OCI-LY7 (cell line): ENCODE results near the gene DNAJB14. TPM values are rescaled to one million over a fixed set of nuclear protein-coding genes. Genes with fewer than 3 reads are reported as not detected.

Experiments
- BruUV-seq: library from RNA; stranded (reverse); fragments of 400-500 nt; replicated peaks from 2 replicates; lab custom pipeline; 2021; lab: Mats Ljungman, UMichigan
- CTCF ChIA-PET: fragments of 300-600 bp; sonication (Branson Sonifier 250); formaldehyde crosslinking; loops from one replicate; lab custom pipeline; 2022; ENCODE audit warnings: antibody characterized with exemption; ENCODE audit not compliant: unreplicated experiment; lab: Charles Lee
- POLR2A ChIA-PET: fragments of 300-600 bp; sonication (Branson Sonifier 250); formaldehyde crosslinking; loops from one replicate; lab custom pipeline; 2022; ENCODE audit warnings: antibody characterized with exemption; lab: Charles Lee
- DNase-seq: peaks from one replicate; pipeline ENCODE4 v3.0.0-alpha.2; 2015; ENCODE audit warnings: low spot score
- H2AFZ ChIP-seq: fragments of 200-600 bp; sonication (generic), shearing (Covaris generic); 2 replicates; pipeline ENCODE4 v1.6.1; 2014; ENCODE audit warnings: mild to moderate bottlenecking, antibody characterized with exemption, low read length, moderate library complexity
- H3K27ac ChIP-seq: fragments of 200-600 bp; sonication (generic); 2 replicates; pipeline ENCODE4 v1.5.1; 2014; ENCODE audit warnings: mixed run types, low read depth, mild to moderate bottlenecking, moderate library complexity, low read length, inconsistent platforms; ENCODE audit not compliant: poor library complexity, severe bottlenecking
- H3K36me3 ChIP-seq: fragments of 200-600 bp; sonication (generic); 2 replicates; pipeline ENCODE4 v1.6.1; 2014; ENCODE audit warnings: mild to moderate bottlenecking, antibody characterized with exemption, low read length, moderate library complexity, mixed read lengths; ENCODE audit not compliant: insufficient read depth
- H3K4me1 ChIP-seq: fragments of 200-600 bp; sonication (generic); 2 replicates; pipeline ENCODE4 v1.5.1; 2014; ENCODE audit warnings: mild to moderate bottlenecking, low read length; ENCODE audit not compliant: insufficient read depth, poor library complexity, severe bottlenecking
- H3K4me2 ChIP-seq: fragments of 200-600 bp; sonication (generic); 2 replicates; pipeline ENCODE4 v1.6.1; 2014; ENCODE audit warnings: mild to moderate bottlenecking, low read length
- H3K4me3 ChIP-seq: fragments of 200-600 bp; sonication (generic); 2 replicates; pipeline ENCODE4 v1.5.1; 2014; ENCODE audit warnings: mild to moderate bottlenecking, low read depth, low read length; ENCODE audit not compliant: poor library complexity, severe bottlenecking
- H3K79me2 ChIP-seq: fragments of 200-600 bp; sonication (generic); 2 replicates; pipeline ENCODE4 v1.6.1; 2016; ENCODE audit warnings: low read depth, mild to moderate bottlenecking, low read length, moderate library complexity, mixed read lengths; ENCODE audit not compliant: insufficient read depth
- H3K9me2 ChIP-seq: fragments of 200-600 bp; sonication (generic); 2 replicates; pipeline ENCODE4 v1.6.1; 2016; ENCODE audit warnings: mild to moderate bottlenecking, low read length, mixed read lengths; ENCODE audit not compliant: insufficient read depth
- H3K9me3 ChIP-seq: fragments of 200-600 bp; sonication (generic); 2 replicates; pipeline ENCODE4 v1.6.1; 2014; ENCODE audit warnings: mild to moderate bottlenecking, mixed run types, low read length, mixed read lengths
- H4K20me1 ChIP-seq: fragments of 200-600 bp; sonication (generic); 2 replicates; pipeline ENCODE4 v1.6.1; 2014; ENCODE audit warnings: mild to moderate bottlenecking, antibody characterized with exemption, low read length, moderate library complexity, mixed read lengths; ENCODE audit not compliant: insufficient read depth
- CTCF ChIP-seq: fragments of 200-600 bp; sonication (generic); conservative IDR thresholded peaks from 2 replicates; pipeline ENCODE4 v1.5.1; 2014; ENCODE audit warnings: mild to moderate bottlenecking, antibody characterized with exemption, low read length, moderate library complexity, mixed read lengths
- EZH2phosphoT487 ChIP-seq: fragments of 200-600 bp; sonication (generic); IDR thresholded peaks from 2 replicates; pipeline ENCODE4 v1.6.1; 2018; ENCODE audit warnings: low read depth, borderline replicate concordance, mild to moderate bottlenecking, mixed run types, antibody characterized with exemption, low read length, moderate library complexity, mixed read lengths
- intact Hi-C: fragments of 100-400 bp; cut with micrococcal nuclease; formaldehyde crosslinking; loops from one replicate; pipeline ENCODE4 v1.10.0; 2022; ENCODE audit not compliant: unreplicated experiment
- total RNA-seq, 2 experiments: library from RNA; depleted of rRNA in 1 of 2; stranded (reverse); fragments of >200 nt in 1 of 2; shearing (Covaris generic) in 1 of 2; gene quantifications; 2 replicates each; pipeline ENCODE4 v1.2.3, GENCODE V29; 2014 to 2022

The DNAJB14 gene
- total RNA-seq, 2 experiments from 2014 or later = 13.3 to 44.9 TPM

- TF ChIP-seq CTCF (peak; percentile 86), EZH2phosphoT487 (no peak)
- DNase-seq = peak; percentile 95
- H3K9me2 ChIP-seq = no peaks in the 10 kb centered on the region
- peak overlapping the region; percentile 95 for H3K27ac ChIP-seq
- intact Hi-C loops = loop anchor here (1.0 to 5.0 kb wide), 3 partner anchors 386 to 1502 kb away; partner anchors contain the start of gene PPP3CA
- H2AFZ ChIP-seq = no peak overlapping the region
- H4K20me1 ChIP-seq = peaks cover 24% of the 10 kb centered on the region
- ChIA-PET CTCF (no interaction called here), POLR2A (interaction anchor here (0.5 to 3.3 kb wide), 12 partner anchors 8 to 862 kb away, joined by 3 to 30 read pairs (median 4); partner anchors contain the start of genes DAPP1 and TRMT10A)
- peak overlapping the region; percentile 98 for H3K4me3 ChIP-seq
- no TSS peak for BruUV-seq
- peaks cover 26% of the 10 kb centered on the region for H3K4me1 ChIP-seq
- peaks cover 58% of the 10 kb centered on the region for H3K79me2 ChIP-seq
- 0 out of 2 replicates have a peak, but pooled peaks cover under 1% of the 10 kb centered on the region for H3K9me3 ChIP-seq
- H3K4me2 ChIP-seq = peak overlapping the region; percentile 78
- peaks cover 39% of the 10 kb centered on the region for H3K36me3 ChIP-seq
These were observed 2.9 kb upstream of the DNAJB14 start for GRCh38 chr4:99949034-99949998.

- peak overlapping the region; percentile 98 for H3K4me3 ChIP-seq
These were observed 1.2 kb upstream of the DNAJB14 start for GRCh38 chr4:99947608-99948007.

More at GRCh38 chr4:99947608-99948007, 1.2 kb upstream of the DNAJB14 start:
- no peaks in the 10 kb centered on the region for H3K9me2 ChIP-seq
- H3K36me3 ChIP-seq = peaks cover 56% of the 10 kb centered on the region
- peaks cover 41% of the 10 kb centered on the region for H3K4me1 ChIP-seq
- ChIA-PET CTCF (interaction anchor here (0.9 kb wide), 1 partner anchor 131 kb away, joined by 3 read pairs; the partner anchor contains the start of gene DAPP1), POLR2A (interaction anchor here (0.6 to 2.5 kb wide), 12 partner anchors 25 to 384 kb away, joined by 3 to 16 read pairs (median 4); partner anchors contain the start of genes DAPP1, LAMTOR3 and TRMT10A)
- TF ChIP-seq CTCF (no peak), EZH2phosphoT487 (no peak)
- peaks cover 76% of the 10 kb centered on the region for H3K79me2 ChIP-seq
- peak overlapping the region; percentile 95 for H3K27ac ChIP-seq
- no TSS peak for BruUV-seq
- no peak overlapping the region for H2AFZ ChIP-seq
- H3K4me2 ChIP-seq = peak overlapping the region; percentile 78
- intact Hi-C loops = loop anchor here (1.0 to 5.0 kb wide), 3 partner anchors 131 to 1500 kb away; partner anchors contain the start of genes DAPP1 and PPP3CA
- peaks cover 24% of the 10 kb centered on the region for H4K20me1 ChIP-seq
- no peak for DNase-seq
- H3K9me3 ChIP-seq = peaks cover 14% of the 10 kb centered on the region; the same call in 1 of the 2 replicates
